Heart left ventricle (tissue), 13 donors: ENCODE data around the gene VAMP1.

Experiments
- POLR2A ChIP-seq, 2 donors: fragments of 450-650 bp; IDR thresholded peaks; one replicate each; pipeline ENCODE4 v1.6.1; 2017; ENCODE audit warnings: antibody characterized with exemption in 2 of 2, mild to moderate bottlenecking in 2 of 2, moderate library complexity in 2 of 2
- TF ChIP-seq, protein P1 (sequence below), 12 donors: fragments of 200-600 bp; sonication (generic) in 4 of 12; IDR thresholded peaks; one replicate each; pipeline versions ENCODE4 v1.5.0 to v1.8.0; 2018 to 2022; ENCODE audit warnings: antibody characterized with exemption in 12 of 12, mild to moderate bottlenecking in 5 of 12
- donor health status: ischemic (EF 13 %, LVEDD 7.1; RV severe dilation, severe dysfunction).
- donor health status: DM: no; HTN: yes; CAD: no.
- donor health status: DM: no; HTN: no; CAD: no.
- donor health status: ischemic (EF 25% LVEDD 6.9; RV normal size, moderate dysfunction).
- donor health status: ischemic (EF 25% LVEDD 5.7; RV mildly dilated, moderate dysfunction).
- donor health status: ischemic (EF 35%, LVEDD 5.7; RV mildly dilated, moderate dysfunction).
- donor health status: nonischemic (EF 11% LVEDD 7.7; RV severe dilation, severe dysfunction).
- donor health status: DM: yes; HTN: yes; CAD: no.
- donor health status: PGD.
- donor health status: ischemic (EF 29% LVEDD 5.4; RV normal size, mild dysfunction).
- donor health status: nonischemic (EF 23%, LVEDD 6.1; RV moderate dilation, normal function).

DNA sequence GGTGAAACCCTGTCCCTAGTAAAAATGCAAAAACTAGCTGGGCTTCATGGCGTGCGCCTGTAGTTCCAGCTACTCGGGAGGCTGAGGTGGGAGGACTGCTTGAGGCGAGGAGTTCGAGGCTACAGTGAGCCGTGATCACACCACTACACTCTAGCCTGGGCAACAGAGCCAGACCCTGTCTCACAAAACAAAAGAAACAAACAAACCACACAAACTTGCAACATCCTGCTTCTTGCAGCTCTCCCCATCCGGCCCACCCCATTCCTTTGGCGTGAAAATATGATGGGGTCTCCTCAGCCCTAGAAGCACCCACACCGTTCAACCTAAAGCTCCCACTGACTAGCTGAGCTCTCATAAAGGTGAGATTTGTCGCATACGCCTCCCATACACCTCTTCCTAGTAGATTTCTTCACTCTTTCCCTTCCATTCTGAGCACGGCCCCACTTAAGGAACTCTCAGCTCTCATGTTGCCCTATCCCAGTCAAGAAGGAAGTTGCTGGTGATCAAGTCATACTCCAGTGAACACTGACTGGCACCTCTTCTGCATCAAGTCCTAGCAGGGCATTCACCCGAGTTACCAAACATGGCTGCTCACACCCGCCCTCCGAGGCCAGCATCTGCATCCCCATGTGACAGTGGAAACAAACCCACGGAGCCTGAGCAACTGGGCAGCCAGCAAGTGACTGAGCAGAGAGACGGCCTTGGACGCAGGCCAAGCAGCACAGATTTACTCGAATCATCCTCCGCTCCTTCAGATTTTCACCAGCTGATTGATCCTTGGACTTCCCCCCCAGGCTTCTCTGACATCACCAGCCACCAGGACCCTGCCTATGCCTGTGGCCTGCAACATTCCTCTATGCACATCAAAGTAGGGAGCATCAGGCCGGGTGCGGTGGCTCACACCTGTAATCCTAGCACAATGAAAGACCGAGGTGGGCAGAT lies 44.6 kb downstream of the VAMP1 start:
- TF ChIP-seq, protein P1, sequence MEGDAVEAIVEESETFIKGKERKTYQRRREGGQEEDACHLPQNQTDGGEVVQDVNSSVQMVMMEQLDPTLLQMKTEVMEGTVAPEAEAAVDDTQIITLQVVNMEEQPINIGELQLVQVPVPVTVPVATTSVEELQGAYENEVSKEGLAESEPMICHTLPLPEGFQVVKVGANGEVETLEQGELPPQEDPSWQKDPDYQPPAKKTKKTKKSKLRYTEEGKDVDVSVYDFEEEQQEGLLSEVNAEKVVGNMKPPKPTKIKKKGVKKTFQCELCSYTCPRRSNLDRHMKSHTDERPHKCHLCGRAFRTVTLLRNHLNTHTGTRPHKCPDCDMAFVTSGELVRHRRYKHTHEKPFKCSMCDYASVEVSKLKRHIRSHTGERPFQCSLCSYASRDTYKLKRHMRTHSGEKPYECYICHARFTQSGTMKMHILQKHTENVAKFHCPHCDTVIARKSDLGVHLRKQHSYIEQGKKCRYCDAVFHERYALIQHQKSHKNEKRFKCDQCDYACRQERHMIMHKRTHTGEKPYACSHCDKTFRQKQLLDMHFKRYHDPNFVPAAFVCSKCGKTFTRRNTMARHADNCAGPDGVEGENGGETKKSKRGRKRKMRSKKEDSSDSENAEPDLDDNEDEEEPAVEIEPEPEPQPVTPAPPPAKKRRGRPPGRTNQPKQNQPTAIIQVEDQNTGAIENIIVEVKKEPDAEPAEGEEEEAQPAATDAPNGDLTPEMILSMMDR (IDR thresholded peaks at IDR 0.05) = no peak
- no peak for TF ChIP-seq POLR2A (IDR thresholded peaks at IDR 0.05)
